HCT116 (cell line): ENCODE results near the gene MYO16.

ENCODE experiments used
- CEBPB ChIP-seq: IDR thresholded peaks from 2 replicates; pipeline ENCODE4 v1.6.1; 2012; ENCODE audit warnings: low read depth
- CTCF ChIP-seq, 3 experiments: fragments of 200-600 bp in 1 of 3; sonication (generic) in 1 of 3; IDR thresholded peaks in 2 of 3; conservative IDR thresholded peaks in 1 of 3; 2 replicates each; pipeline ENCODE4 v1.5.1; 2012 to 2017; ENCODE audit warnings: low read depth in 2 of 3, low read length in 2 of 3, antibody characterized with exemption in 1 of 3, borderline replicate concordance in 1 of 3, control low read depth in 1 of 3, mild to moderate bottlenecking in 1 of 3, mixed read lengths in 1 of 3, mixed run types in 1 of 3, moderate library complexity in 1 of 3; ENCODE audit not compliant: insufficient read depth in 1 of 3
- EZH2 ChIP-seq: fragments of 200-600 bp; sonication (generic); IDR thresholded peaks from 2 replicates; pipeline ENCODE4 v1.6.1; 2017; ENCODE audit warnings: antibody characterized with exemption, mixed run types
- JUND ChIP-seq: IDR thresholded peaks from 2 replicates; pipeline ENCODE4 v1.6.1; 2012
- MAX ChIP-seq: IDR thresholded peaks from 2 replicates; pipeline ENCODE4 v1.6.1; 2012
- POLR2A ChIP-seq: IDR thresholded peaks from 2 replicates; pipeline ENCODE4 v1.7.0; 2011; ENCODE audit warnings: borderline replicate concordance; ENCODE audit not compliant: insufficient read depth, insufficient read length; ENCODE audit errors: extremely low read depth
- POLR2AphosphoS5 ChIP-seq: IDR thresholded peaks from 2 replicates; pipeline ENCODE4 v1.6.1; 2011; ENCODE audit warnings: mild to moderate bottlenecking, low read depth, low read length, moderate library complexity
- SRF ChIP-seq: IDR thresholded peaks from 2 replicates; pipeline ENCODE4 v1.6.1; 2012; ENCODE audit warnings: low read depth

GRCh38 chr13:109090796-109091195 lies 461.4 kb downstream of the MYO16 start:
- TF ChIP-seq POLR2AphosphoS5: no peak
- no peak for TF ChIP-seq POLR2A
- no peak for TF ChIP-seq CTCF (IDR thresholded peaks at IDR 0.05 in 2 of 3, conservative IDR thresholded peaks at IDR 0.05 in 1 of 3; ENCODE audit: borderline replicate concordance in 1 of 3, insufficient read depth in 1 of 3, low read depth in 2 of 3, low read length in 2 of 3)
- TF ChIP-seq SRF: no peak
- no peak for TF ChIP-seq MAX
- no peak for TF ChIP-seq JUND
- TF ChIP-seq CEBPB: no peak
- TF ChIP-seq EZH2: no peak
